Psoas muscle (tissue), 8 donors: Measurements from ENCODE around the gene BCAN. TPM values are rescaled to one million over a fixed set of nuclear protein-coding genes. Genes with fewer than 3 reads are reported as not detected.

ENCODE experiments used
- ATAC-seq, 4 donors: fragments of 200-7000 bp; cut with Tn5 transposase; one replicate each; pipeline ENCODE4 v1.9.1; 2020; ENCODE audit warnings: moderate library complexity in 3 of 4, mild to moderate bottlenecking in 2 of 4
- DNase-seq, 2 donors: peaks; one replicate each; pipeline ENCODE4 v3.0.0-alpha.2; 2020
- H3K27ac ChIP-seq: fragments of 200-600 bp; one replicate; pipeline ENCODE4 v1.8.0; 2022
- H3K27me3 ChIP-seq, 3 donors: fragments of 200-600 bp in 1 of 3; one replicate each; pipeline versions ENCODE4 v1.6.1 to v1.8.0; 2013 to 2022; ENCODE audit warnings: low read length in 2 of 3, mild to moderate bottlenecking in 2 of 3, moderate library complexity in 1 of 3; ENCODE audit not compliant: insufficient read depth in 3 of 3
- H3K36me3 ChIP-seq, 2 donors: fragments of 200-600 bp in 1 of 2; one replicate each; pipeline versions ENCODE4 v1.6.1 to v1.8.0; 2013 to 2022; ENCODE audit warnings: low read depth in 1 of 2, mild to moderate bottlenecking in 1 of 2, moderate library complexity in 1 of 2; ENCODE audit not compliant: insufficient read depth in 1 of 2
- H3K4me1 ChIP-seq: fragments of 200-600 bp; one replicate; pipeline ENCODE4 v1.8.0; 2022
- H3K4me3 ChIP-seq: fragments of 200-600 bp; one replicate; pipeline ENCODE4 v1.8.0; 2022; ENCODE audit warnings: mild to moderate bottlenecking
- H3K9me3 ChIP-seq: fragments of 200-600 bp; one replicate; pipeline ENCODE4 v1.8.0; 2022
- CTCF ChIP-seq: fragments of 200-600 bp; IDR thresholded peaks from one replicate; pipeline ENCODE4 v1.8.0; 2022; ENCODE audit warnings: antibody characterized with exemption
- WGBS, 3 donors: extraction: QIAGEN DNeasy Blood & Tissue Kit; methylation state at CpG; one replicate each; pipeline versions ENCODE4 v1.1.6 to v1.1.7; 2013; 5-methylcytosine and 5-hydroxymethylcytosine counted together
- intact Hi-C, 2 donors: fragments of 100-400 bp; cut with DNase I; formaldehyde crosslinking; loops; one replicate each; pipeline versions ENCODE4 v1.11.0 to v1.14.2; 2022
- polyA plus RNA-seq, 3 donors: library from polyadenylated mRNA; stranded (reverse); fragments of 200-250 nt; gene quantifications; one replicate each; pipeline ENCODE4 v1.2.3, GENCODE V29; 2013
- total RNA-seq, 4 donors: library from RNA; stranded (reverse); fragmentation: NEBNext Ultra II Directional in 2 of 4; extraction: Animal tissue kit (Norgen Biotek cat#: 25700) in 2 of 4; gene quantifications; one replicate each; pipeline versions ENCODE4 v1.2.1 to v1.2.4, GENCODE V29; 2021 to 2023
- donor health status: healthy with polysubstance abuse.
- donor health status: DM: no; HTN: no; CAD: no; lungs with moderate emphysema.
- donor health status: Bipolar disorder and iron deficiency.
- donor health status: healthy.
- donor health status: DM: yes; HTN: yes; CAD: no.
- donor health status: DM: no; HTN: no; CAD: no.
- donor health status: DM: no; HTN: no; CAD: no.
- donor health status: DM: yes; HTN: yes; CAD: no.

The BCAN gene
- total and polyA plus RNA-seq, 7 donors: 0.06 to 0.36 (median 0.18) TPM; not detected in 3

DNA sequence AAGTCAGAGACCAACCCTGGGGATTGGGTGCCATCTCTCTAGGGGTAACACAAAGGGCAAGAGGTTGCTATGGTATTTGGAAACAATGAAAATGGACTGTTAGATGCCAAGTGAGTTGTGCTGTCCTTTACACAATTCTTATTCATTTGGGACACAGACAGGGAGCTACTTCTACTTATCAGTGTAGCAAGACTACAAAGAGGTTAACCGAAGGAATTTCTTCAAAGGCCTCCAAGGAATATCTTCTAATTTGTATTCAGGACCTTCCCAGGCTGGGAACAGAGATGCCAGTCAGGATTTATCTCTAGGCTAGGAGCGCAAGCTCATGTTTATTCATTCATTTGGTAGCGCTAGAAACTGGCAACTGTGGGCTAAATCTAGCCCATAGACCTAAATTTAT is 47.7 kb upstream of the BCAN start:
- peaks cover 16 to 68% of the 10 kb centered on the region in 2 donors for H3K36me3 ChIP-seq
- no peak for DNase-seq
- H3K4me3 ChIP-seq: no peak overlapping the region
- no peak for ATAC-seq
- intact Hi-C loops: no loop called here
- H3K9me3 ChIP-seq: no peaks in the 10 kb centered on the region
- 86 to 88% (median 87%) methylated on average over 3 of the region's 3 CpGs for WGBS, 3 donors
- peaks cover 12% of the 10 kb centered on the region for H3K4me1 ChIP-seq
- no peak overlapping the region for H3K27ac ChIP-seq
- no peak for TF ChIP-seq CTCF
- H3K27me3 ChIP-seq: no peaks in the 10 kb centered on the region

DNA sequence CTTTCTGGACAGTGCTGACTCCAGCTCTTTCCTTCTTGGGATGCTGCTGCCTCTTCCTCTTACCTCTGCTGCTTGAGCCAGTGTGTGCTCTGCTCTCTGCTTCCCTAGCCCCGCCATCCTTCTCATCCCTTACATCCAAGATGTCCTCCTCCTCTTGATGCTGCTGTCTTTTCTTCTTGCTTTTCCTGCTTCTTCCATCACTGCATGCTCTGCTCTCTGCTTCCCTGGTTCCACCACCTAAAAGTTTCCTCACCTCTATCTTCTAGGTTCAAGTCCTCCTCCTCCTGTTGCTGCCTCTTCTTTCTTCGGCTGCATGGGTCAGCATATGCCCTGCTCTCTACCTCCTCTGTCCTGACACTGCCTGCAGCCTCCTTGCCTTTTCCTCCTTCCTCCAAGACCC is 46.9 kb upstream of the BCAN start:
- no peaks in the 10 kb centered on the region for H3K27me3 ChIP-seq
- H3K4me3 ChIP-seq: no peak overlapping the region
- no peak for ATAC-seq
- H3K36me3 ChIP-seq: peaks cover 16 to 68% of the 10 kb centered on the region in 2 donors
- intact Hi-C loops: loop anchor here in 1 of 2 donors (5.0 kb wide), 1 partner anchor 83 kb away; no protein-coding TSS in a partner anchor
- no peaks in the 10 kb centered on the region for H3K9me3 ChIP-seq
- H3K4me1 ChIP-seq: peaks cover 16% of the 10 kb centered on the region
- 86 to 92% (median 88%) methylated on average over 2 of the region's 2 CpGs for WGBS, 3 donors
- DNase-seq: no peak
- TF ChIP-seq CTCF: no peak
- no peak overlapping the region for H3K27ac ChIP-seq

DNA sequence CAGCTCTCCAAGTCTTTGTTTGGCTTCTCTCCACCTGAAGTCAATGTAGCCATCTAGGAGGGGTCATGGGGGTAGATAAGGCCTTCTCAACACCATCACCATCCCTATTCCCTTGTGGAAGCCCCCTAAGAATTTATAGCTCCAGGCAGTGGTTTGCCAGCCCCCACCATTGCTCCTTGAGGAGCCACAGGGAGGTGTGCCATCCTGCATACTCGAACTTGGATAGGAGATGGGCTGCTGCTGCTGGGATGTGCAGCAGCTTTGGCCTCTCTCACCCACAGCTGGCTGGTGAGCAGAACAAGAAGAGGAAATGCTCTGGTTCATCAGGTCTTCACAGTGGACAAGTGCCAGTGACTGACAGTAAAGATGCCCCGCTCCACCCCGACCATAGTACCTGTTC is 45.5 kb upstream of the BCAN start:
- intact Hi-C loops: loop anchor here in 1 of 2 donors (5.0 kb wide), 1 partner anchor 84 kb away; no protein-coding TSS in a partner anchor
- H3K27me3 ChIP-seq: no peaks in the 10 kb centered on the region
- no peak for DNase-seq
- 78 to 87% (median 86%) methylated on average over 3 of the region's 3 CpGs for WGBS, 3 donors
- no peak for TF ChIP-seq CTCF
- no peaks in the 10 kb centered on the region for H3K9me3 ChIP-seq
- H3K4me1 ChIP-seq: peaks cover 18% of the 10 kb centered on the region
- ATAC-seq: no peak
- no peak overlapping the region for H3K4me3 ChIP-seq
- peaks cover 16 to 68% of the 10 kb centered on the region in 2 donors for H3K36me3 ChIP-seq
- no peak overlapping the region for H3K27ac ChIP-seq

- 90 to 99% (median 91%) methylated on average over 5 of the region's 5 CpGs for WGBS, 3 donors
- intact Hi-C loops: loop anchor here in 1 of 2 donors (5.0 kb wide), 1 partner anchor 86 kb away; no protein-coding TSS in a partner anchor
- H3K9me3 ChIP-seq: no peaks in the 10 kb centered on the region
- peaks cover 19% of the 10 kb centered on the region for H3K4me1 ChIP-seq
- no peak for DNase-seq
- ATAC-seq: no peak
- no peak overlapping the region for H3K27ac ChIP-seq
- H3K36me3 ChIP-seq: peaks cover 16 to 61% of the 10 kb centered on the region in 2 donors
- no peak overlapping the region for H3K4me3 ChIP-seq
- no peak for TF ChIP-seq CTCF
- no peaks in the 10 kb centered on the region for H3K27me3 ChIP-seq
Measured at GRCh38 chr1:156598125-156598524, 43.8 kb upstream of the BCAN start.
